Uterus (tissue), 4 donors: ENCODE results near the gene CNTNAP5. TPM values are rescaled to one million over a fixed set of nuclear protein-coding genes. Genes with fewer than 3 reads are reported as not detected.

Experiments
- DNase-seq, 2 donors: peaks; one replicate each; pipeline ENCODE4 v3.0.0-alpha.2; 2019 to 2020
- H3K27ac ChIP-seq, 2 donors: fragments of 200-600 bp; sonication (generic); 1 replicate in 1 of 2; 2 replicates in 1 of 2; pipeline ENCODE4 v1.5.1; 2016 to 2018
- H3K27me3 ChIP-seq, 2 donors: fragments of 200-600 bp; sonication (generic); one replicate each; pipeline ENCODE4 v1.5.1; 2018 to 2019; ENCODE audit warnings: control low read depth in 1 of 2
- H3K36me3 ChIP-seq, 2 donors: fragments of 200-600 bp; sonication (generic); one replicate each; pipeline ENCODE4 v1.5.1; 2019; ENCODE audit warnings: control low read depth in 1 of 2
- H3K4me1 ChIP-seq, 2 donors: fragments of 200-600 bp; sonication (generic); one replicate each; pipeline ENCODE4 v1.5.1; 2018 to 2019; ENCODE audit warnings: control low read depth in 1 of 2
- H3K4me3 ChIP-seq, 2 donors: fragments of 200-600 bp; sonication (generic); 1 replicate in 1 of 2; 2 replicates in 1 of 2; pipeline ENCODE4 v1.5.1; 2018 to 2019; ENCODE audit warnings: mild to moderate bottlenecking in 1 of 2
- H3K9me3 ChIP-seq, 2 donors: fragments of 200-600 bp; sonication (generic); one replicate each; pipeline ENCODE4 v1.5.1; 2019; ENCODE audit warnings: control low read depth in 1 of 2
- CTCF ChIP-seq, 4 experiments: fragments of 200-600 bp in 2 of 4; fragments of 450-650 bp in 2 of 4; sonication (generic) in 2 of 4; IDR thresholded peaks; one replicate each; pipeline ENCODE4 v1.5.1; 2016 to 2019; ENCODE audit warnings: antibody characterized with exemption in 4 of 4, mild to moderate bottlenecking in 2 of 4, moderate library complexity in 1 of 4
- POLR2A ChIP-seq, 2 donors: fragments of 450-650 bp; IDR thresholded peaks; one replicate each; pipeline ENCODE4 v1.6.1; 2016; ENCODE audit warnings: antibody characterized with exemption in 2 of 2, mild to moderate bottlenecking in 1 of 2, moderate library complexity in 1 of 2
- intact Hi-C: fragments of 100-400 bp; cut with DNase I; formaldehyde crosslinking; loops from one replicate; pipeline ENCODE4 v1.15.1; 2023; ENCODE audit warnings: low total_unique reads
- total RNA-seq, 4 donors: library from RNA; depleted of rRNA in 3 of 4; stranded (reverse); fragments of >200 nt in 3 of 4; gene quantifications; one replicate each; pipeline versions ENCODE4 v1.1.0 to v1.2.4, GENCODE V29; 2014 to 2023
- donor health status: DM: yes; HTN: yes; CAD: no.

CNTNAP5 gene
- total RNA-seq, 4 donors from 2014 or later = 1.4 TPM; not detected in 3

GRCh38 chr2:124153713-124154112 lies 128.6 kb downstream of the CNTNAP5 start:
- no peaks in the 10 kb centered on the region for H3K36me3 ChIP-seq
- intact Hi-C loops = no loop called here
- no peak for TF ChIP-seq POLR2A (IDR thresholded peaks at IDR 0.05)
- TF ChIP-seq CTCF (IDR thresholded peaks at IDR 0.05) = no peak
- no peaks in the 10 kb centered on the region for H3K27me3 ChIP-seq
- H3K4me3 ChIP-seq = no peak overlapping the region
- no peak overlapping the region for H3K27ac ChIP-seq
- no peak for DNase-seq
- no peaks in the 10 kb centered on the region for H3K9me3 ChIP-seq
- H3K4me1 ChIP-seq = no peaks in the 10 kb centered on the region

GRCh38 chr2:124159166-124159565 lies 134.1 kb downstream of the CNTNAP5 start:
- no peak for DNase-seq
- intact Hi-C loops = no loop called here
- H3K27ac ChIP-seq = no peak overlapping the region
- no peaks in the 10 kb centered on the region for H3K4me1 ChIP-seq
- no peak overlapping the region for H3K4me3 ChIP-seq
- H3K9me3 ChIP-seq = no peaks in the 10 kb centered on the region
- TF ChIP-seq POLR2A (IDR thresholded peaks at IDR 0.05) (no peak), CTCF (IDR thresholded peaks at IDR 0.05) (no peak)
- no peaks in the 10 kb centered on the region for H3K36me3 ChIP-seq
- no peaks in the 10 kb centered on the region for H3K27me3 ChIP-seq

GRCh38 chr2:124161542-124161941 lies 136.5 kb downstream of the CNTNAP5 start:
- no peak overlapping the region for H3K27ac ChIP-seq
- no peaks in the 10 kb centered on the region for H3K4me1 ChIP-seq
- H3K36me3 ChIP-seq = no peaks in the 10 kb centered on the region
- H3K4me3 ChIP-seq = no peak overlapping the region
- intact Hi-C loops = no loop called here
- no peak for DNase-seq
- H3K9me3 ChIP-seq = no peaks in the 10 kb centered on the region
- H3K27me3 ChIP-seq = no peaks in the 10 kb centered on the region
- TF ChIP-seq CTCF (IDR thresholded peaks at IDR 0.05) (no peak), POLR2A (IDR thresholded peaks at IDR 0.05) (no peak)

GRCh38 chr2:124162256-124162655 lies 137.2 kb downstream of the CNTNAP5 start:
- intact Hi-C loops = no loop called here
- no peak for TF ChIP-seq CTCF (IDR thresholded peaks at IDR 0.05)
- TF ChIP-seq POLR2A (IDR thresholded peaks at IDR 0.05) = no peak
- H3K9me3 ChIP-seq = no peaks in the 10 kb centered on the region
- no peaks in the 10 kb centered on the region for H3K36me3 ChIP-seq
- no peak for DNase-seq
- H3K27ac ChIP-seq = no peak overlapping the region
- no peaks in the 10 kb centered on the region for H3K27me3 ChIP-seq
- H3K4me1 ChIP-seq = no peaks in the 10 kb centered on the region
- no peak overlapping the region for H3K4me3 ChIP-seq

GRCh38 chr2:124163840-124164239 lies 138.8 kb downstream of the CNTNAP5 start:
- no peak for TF ChIP-seq POLR2A (IDR thresholded peaks at IDR 0.05)
- no peak for TF ChIP-seq CTCF (IDR thresholded peaks at IDR 0.05)
- Histone ChIP-seq H3K4me3 (no peak overlapping the region), H3K27ac (no peak overlapping the region), H3K27me3 (no peaks in the 10 kb centered on the region), H3K9me3 (no peaks in the 10 kb centered on the region), H3K4me1 (no peaks in the 10 kb centered on the region), H3K36me3 (no peaks in the 10 kb centered on the region)
- intact Hi-C loops = no loop called here
- no peak for DNase-seq
